Measurements from ENCODE around the gene ZNF326.

ZNF326 gene

DNA sequence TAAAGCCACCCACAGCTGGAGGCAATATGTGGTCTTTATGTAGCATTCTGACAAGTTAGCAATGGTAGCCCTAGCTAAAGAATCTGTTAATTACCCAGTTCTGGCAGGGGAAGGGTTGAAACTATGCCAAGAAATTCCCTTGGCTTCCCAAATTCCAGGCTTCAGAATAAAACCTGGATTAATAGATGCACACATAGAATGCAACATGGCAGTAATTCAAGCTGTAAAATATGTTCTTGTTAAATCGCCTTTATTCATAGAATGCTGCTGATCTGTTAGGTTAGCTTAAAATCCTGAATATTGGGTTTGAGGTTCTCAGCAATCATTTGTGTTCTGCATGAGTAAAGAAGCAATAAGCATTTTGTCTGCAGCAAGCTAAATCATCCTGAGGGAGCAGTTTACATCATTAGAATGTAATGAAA is 80.1 kb downstream of the ZNF326 start:
- no peak for DNase-seq (ENCODE audit: low spot score)

DNA sequence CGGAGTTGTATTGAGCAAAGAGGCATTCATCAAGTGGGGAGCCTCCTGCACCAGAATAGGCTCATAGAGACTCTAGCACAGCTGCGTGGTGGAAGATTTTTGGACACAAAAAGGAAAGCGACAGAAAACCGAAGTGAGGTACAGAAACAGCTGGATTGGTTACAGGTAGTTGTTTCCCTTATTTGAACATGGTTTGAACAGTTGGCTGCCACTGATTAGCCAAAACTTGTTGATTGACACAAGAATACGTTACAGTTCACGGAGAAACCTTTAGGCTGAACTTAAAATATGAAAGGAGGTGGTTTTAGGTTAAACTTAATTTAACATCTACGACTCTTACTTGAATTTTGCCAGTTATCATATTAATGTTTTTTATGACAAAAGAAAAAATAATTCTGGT is 89.1 kb downstream of the ZNF326 start:
- no peak for DNase-seq (ENCODE audit: low spot score)

Data from germinal center (tissue), 1 donor.